Stimulated activated CD8-positive, alpha-beta memory T cell treated with anti-CD3 and anti-CD28 coated beads, Interleukin-12 subunit alpha, Interleukin-12 subunit beta, amount 100 ng/mL, for 24 hours (primary cell): ENCODE measurements around the gene MORN1.

ENCODE experiments used
- DNase-seq: peaks from one replicate; pipeline ENCODE4 v3.0.0-alpha.2; 2020; ENCODE audit errors: extremely low read depth

MORN1 gene

GRCh38 chr1:2385606-2386280 lies 5.6 kb downstream of the MORN1 start:
- DNase-seq, result no peak

GRCh38 chr1:2384941-2385481 lies 6.3 kb downstream of the MORN1 start:
- DNase-seq, result no peak

- DNase-seq, result no peak
Measured at GRCh38 chr1:2384130-2384860, 7.1 kb downstream of the MORN1 start.

GRCh38 chr1:2383576-2383975 lies 7.8 kb downstream of the MORN1 start:
- DNase-seq, result no peak

GRCh38 chr1:2382621-2383361 lies 8.6 kb downstream of the MORN1 start:
- DNase-seq, result no peak

GRCh38 chr1:2381741-2382620 lies 9.4 kb downstream of the MORN1 start:
- peak; percentile 50 for DNase-seq

- DNase-seq, result no peak
Measured at GRCh38 chr1:2380816-2381591, 10.3 kb downstream of the MORN1 start.

- DNase-seq, result no peak
Measured at GRCh38 chr1:2379733-2380404, 11.5 kb downstream of the MORN1 start.

- no peak for DNase-seq
Measured at GRCh38 chr1:2378956-2379732, 12.2 kb downstream of the MORN1 start.

- no peak for DNase-seq
Measured at GRCh38 chr1:2378441-2378851, 12.9 kb downstream of the MORN1 start.

- DNase-seq, result no peak
Measured at GRCh38 chr1:2377751-2378440, 13.5 kb downstream of the MORN1 start.

GRCh38 chr1:2376931-2377672 lies 14.3 kb downstream of the MORN1 start:
- DNase-seq, result no peak

- no peak for DNase-seq
Measured at GRCh38 chr1:2376261-2376741, 15.1 kb downstream of the MORN1 start.

- no peak for DNase-seq
Measured at GRCh38 chr1:2375923-2376260, 15.5 kb downstream of the MORN1 start.

GRCh38 chr1:2375246-2375922 lies 16.0 kb downstream of the MORN1 start:
- DNase-seq, result no peak

GRCh38 chr1:2374252-2375155 lies 16.9 kb downstream of the MORN1 start:
- no peak for DNase-seq
